Activated CD8-positive, alpha-beta memory T cell treated with anti-CD3 and anti-CD28 coated beads, Interleukin-2, amount 50 U/mL, for 1 hour (primary cell): ENCODE results near the gene CALU.

ENCODE experiments used
- DNase-seq: peaks from one replicate; pipeline ENCODE4 v3.0.0-alpha.2; 2020; ENCODE audit errors: extremely low read depth

Gene CALU

GRCh38 chr7:128739048-128739962 is at the start of gene CALU:
CALU (plus strand) TSS chr7:128739359; CDS start chr7:128748584, 9,225 bp downstream.
- peak; percentile 79 for DNase-seq

- DNase-seq = no peak
Observed at GRCh38 chr7:128691227-128691626, 47.9 kb upstream of the CALU start.

GRCh38 chr7:128692623-128693270 is 46.4 kb upstream of the CALU start:
- no peak for DNase-seq

- DNase-seq = no peak
Observed at GRCh38 chr7:128693373-128694015, 45.7 kb upstream of the CALU start.

GRCh38 chr7:128694738-128695137 is 44.4 kb upstream of the CALU start:
- no peak for DNase-seq

GRCh38 chr7:128697302-128697905 is 41.8 kb upstream of the CALU start:
- DNase-seq = no peak

GRCh38 chr7:128699196-128699712 is 39.9 kb upstream of the CALU start:
- no peak for DNase-seq

- DNase-seq = no peak
Observed at GRCh38 chr7:128699895-128700294, 39.3 kb upstream of the CALU start.

- DNase-seq = no peak
Observed at GRCh38 chr7:128701062-128701785, 37.9 kb upstream of the CALU start.

- DNase-seq = no peak
Observed at GRCh38 chr7:128703609-128704241, 35.4 kb upstream of the CALU start.

- no peak for DNase-seq
Observed at GRCh38 chr7:128705891-128706333, 33.2 kb upstream of the CALU start.

GRCh38 chr7:128707752-128708151 is 31.4 kb upstream of the CALU start:
- no peak for DNase-seq

- DNase-seq = no peak
Observed at GRCh38 chr7:128708235-128708634, 30.9 kb upstream of the CALU start.

GRCh38 chr7:128708824-128709223 is 30.3 kb upstream of the CALU start:
- no peak for DNase-seq

GRCh38 chr7:128710481-128710880 is 28.7 kb upstream of the CALU start:
- DNase-seq = no peak

- DNase-seq = no peak
Observed at GRCh38 chr7:128713794-128714193, 25.4 kb upstream of the CALU start.

- DNase-seq = no peak
Observed at GRCh38 chr7:128714701-128715495, 24.3 kb upstream of the CALU start.

- DNase-seq = no peak
Observed at GRCh38 chr7:128718967-128719642, 20.1 kb upstream of the CALU start.

- no peak for DNase-seq
Observed at GRCh38 chr7:128721376-128721775, 17.8 kb upstream of the CALU start.
